ENCODE results near the gene PRPSAP1. TPM values are rescaled to one million over a fixed set of nuclear protein-coding genes. Genes with fewer than 3 reads are reported as not detected.
A peak's percentile ranks its signal among the peaks of the same experiment; 100 is the strongest.

Gene PRPSAP1
- total RNA-seq, 1 experiment from 2014 or later, result 63.3 TPM

GRCh38 chr17:76260220-76260619 is 93.5 kb downstream of the PRPSAP1 start:
- H3F3A ChIP-seq (ENCODE audit: insufficient read depth, low read depth), result peaks cover 46% of the 10 kb centered on the region

More at GRCh38 chr17:76260220-76260619, 93.5 kb downstream of the PRPSAP1 start:
- Histone ChIP-seq H4K20me1 (ENCODE audit: insufficient read depth) (no peaks in the 10 kb centered on the region), H2AFZ (no peak overlapping the region), H3K4me2 (peak overlapping the region; percentile 56), H3K4me3 (no peak overlapping the region), H3K9me2 (ENCODE audit: insufficient read depth) (no peaks in the 10 kb centered on the region), H3K27ac (peak overlapping the region; percentile 87), H3K27me3 (ENCODE audit: insufficient read depth, low read depth) (no peaks in the 10 kb centered on the region), H3K36me3 (ENCODE audit: low read depth) (no peaks in the 10 kb centered on the region), H3K79me2 (ENCODE audit: low read depth) (no peaks in the 10 kb centered on the region), H3K9me3 (ENCODE audit: insufficient read depth, low read depth) (no peaks in the 10 kb centered on the region), H3K4me1 (replicated peaks; ENCODE audit: insufficient read depth) (peaks cover 64% of the 10 kb centered on the region)
- DNase-seq, result no peak
- ChIA-PET POLR2A (ENCODE audit: unreplicated experiment) (no interaction called here), CTCF (interaction anchor here (0.6 kb wide), 1 partner anchor 117 kb away, joined by 3 read pairs; no protein-coding TSS in a partner anchor)
- intact Hi-C loops (cut with micrococcal nuclease; ENCODE audit: unreplicated experiment), result no loop called here
- BruUV-seq (replicated peaks), result no TSS peak
- TF ChIP-seq, protein P1, sequence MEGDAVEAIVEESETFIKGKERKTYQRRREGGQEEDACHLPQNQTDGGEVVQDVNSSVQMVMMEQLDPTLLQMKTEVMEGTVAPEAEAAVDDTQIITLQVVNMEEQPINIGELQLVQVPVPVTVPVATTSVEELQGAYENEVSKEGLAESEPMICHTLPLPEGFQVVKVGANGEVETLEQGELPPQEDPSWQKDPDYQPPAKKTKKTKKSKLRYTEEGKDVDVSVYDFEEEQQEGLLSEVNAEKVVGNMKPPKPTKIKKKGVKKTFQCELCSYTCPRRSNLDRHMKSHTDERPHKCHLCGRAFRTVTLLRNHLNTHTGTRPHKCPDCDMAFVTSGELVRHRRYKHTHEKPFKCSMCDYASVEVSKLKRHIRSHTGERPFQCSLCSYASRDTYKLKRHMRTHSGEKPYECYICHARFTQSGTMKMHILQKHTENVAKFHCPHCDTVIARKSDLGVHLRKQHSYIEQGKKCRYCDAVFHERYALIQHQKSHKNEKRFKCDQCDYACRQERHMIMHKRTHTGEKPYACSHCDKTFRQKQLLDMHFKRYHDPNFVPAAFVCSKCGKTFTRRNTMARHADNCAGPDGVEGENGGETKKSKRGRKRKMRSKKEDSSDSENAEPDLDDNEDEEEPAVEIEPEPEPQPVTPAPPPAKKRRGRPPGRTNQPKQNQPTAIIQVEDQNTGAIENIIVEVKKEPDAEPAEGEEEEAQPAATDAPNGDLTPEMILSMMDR (conservative IDR thresholded peaks at IDR 0.05), result no peak
- no peak for TF ChIP-seq EZH2 (IDR thresholded peaks at IDR 0.05; ENCODE audit: low read depth)

Other genes with a start within 250 kb of the PRPSAP1 start
- 12.5 and 23.7 TPM in 2 replicates for gene FOXJ1, start 212.7 kb downstream of the PRPSAP1 start, total RNA-seq (2021)
- 5.7 and 7.2 TPM in 2 replicates for gene RNF157, start 113.4 kb downstream of the PRPSAP1 start, total RNA-seq (2021)
- gene UBALD2, start 88.6 kb downstream of the PRPSAP1 start, total RNA-seq (2021), result 110 and 134 TPM in 2 replicates
- gene QRICH2, start 45.6 kb downstream of the PRPSAP1 start, total RNA-seq (2021), result 2.7 and 3.3 TPM in 2 replicates
- 5.5 and 9.3 TPM in 2 replicates for gene SPHK1, start 30.7 kb upstream of the PRPSAP1 start, total RNA-seq (2021)
- gene UBE2O, start 99.2 kb upstream of the PRPSAP1 start, total RNA-seq (2021), result 27.4 and 28.0 TPM in 2 replicates
- gene AANAT, start 113.7 kb upstream of the PRPSAP1 start, total RNA-seq (2021), result 0.65 TPM in 1 of 2 replicates, not detected in the other
- 39.6 and 51.6 TPM in 2 replicates for gene RHBDF2, start 147.5 kb upstream of the PRPSAP1 start, total RNA-seq (2021)
- gene CYGB, start 183.8 kb upstream of the PRPSAP1 start, total RNA-seq (2021), result 0.93 and 1.1 TPM in 2 replicates
- 2.6 and 2.7 TPM in 2 replicates for gene PRCD, start 186.1 kb upstream of the PRPSAP1 start, total RNA-seq (2021)
- 15.5 and 18.7 TPM in 2 replicates for gene ST6GALNAC2, start 231.9 kb upstream of the PRPSAP1 start, total RNA-seq (2021)